Keratinocyte (primary cell): ENCODE results near the gene ARHGEF37. TPM values are rescaled to one million over a fixed set of nuclear protein-coding genes. Genes with fewer than 3 reads are reported as not detected.

Experiments
- DNase-seq: peaks from one replicate; pipeline ENCODE4 v3.0.0-alpha.2; 2011; ENCODE audit warnings: low read depth, missing footprints, low spot score
- FAIRE-seq: peaks from 2 replicates; lab custom pipeline; 2011; peaks lifted over from hg19 to GRCh38; lab: Jason Lieb, UNC
- H2AFZ ChIP-seq: 2 replicates; pipeline ENCODE4 v1.6.0; 2012; ENCODE audit warnings: low read length, control low read depth, inconsistent platforms; ENCODE audit not compliant: control insufficient read depth
- H3K27ac ChIP-seq: 2 replicates; pipeline ENCODE4 v1.5.1; 2011; ENCODE audit warnings: low read length; ENCODE audit not compliant: control insufficient read depth, insufficient read depth
- H3K27me3 ChIP-seq: 3 replicates; pipeline ENCODE4 v1.6.0; 2011; ENCODE audit warnings: low read length; ENCODE audit not compliant: control insufficient read depth, insufficient read depth; ENCODE audit errors: extremely low read depth
- H3K36me3 ChIP-seq, 2 experiments: 2 replicates in 1 of 2; 3 replicates in 1 of 2; pipeline ENCODE4 v1.5.1; 2011; ENCODE audit warnings: low read length in 2 of 2, mild to moderate bottlenecking in 1 of 2; ENCODE audit not compliant: control insufficient read depth in 2 of 2, insufficient read depth in 2 of 2; ENCODE audit errors: extremely low read depth in 1 of 2
- H3K4me1 ChIP-seq: 3 replicates; pipeline ENCODE4 v1.5.1; 2011; ENCODE audit warnings: low read length; ENCODE audit not compliant: control insufficient read depth, insufficient read depth; ENCODE audit errors: extremely low read depth
- H3K4me2 ChIP-seq: 3 replicates; pipeline ENCODE4 v1.6.0; 2011; ENCODE audit warnings: low read depth, low read length; ENCODE audit not compliant: control insufficient read depth, insufficient read depth; ENCODE audit errors: extremely low read depth
- H3K4me3 ChIP-seq, 3 experiments: fragments of 200-600 bp in 1 of 3; sonication (generic) in 1 of 3; 2 replicates in 2 of 3; 3 replicates in 1 of 3; pipeline ENCODE4 v1.5.1; 2011 to 2016; ENCODE audit warnings: low read length in 3 of 3, mild to moderate bottlenecking in 3 of 3, control low read depth in 2 of 3, inconsistent platforms in 1 of 3, low read depth in 1 of 3, mixed read lengths in 1 of 3, mixed run types in 1 of 3, moderate library complexity in 1 of 3; ENCODE audit not compliant: control insufficient read depth in 2 of 3, insufficient read depth in 2 of 3; ENCODE audit errors: extremely low read depth in 1 of 3
- H3K79me2 ChIP-seq: 2 replicates; pipeline ENCODE4 v1.6.0; 2012; ENCODE audit warnings: low read length; ENCODE audit not compliant: control insufficient read depth, insufficient read depth
- H3K9ac ChIP-seq: 3 replicates; pipeline ENCODE4 v1.6.0; 2011; ENCODE audit warnings: low read length; ENCODE audit not compliant: control insufficient read depth, insufficient read depth; ENCODE audit errors: extremely low read depth
- H3K9me1 ChIP-seq: 3 replicates; pipeline ENCODE4 v1.6.0; 2011; ENCODE audit warnings: low read length; ENCODE audit not compliant: control insufficient read depth, insufficient read depth; ENCODE audit errors: extremely low read depth
- H3K9me3 ChIP-seq: 2 replicates; pipeline ENCODE4 v1.5.1; 2012; ENCODE audit warnings: low read depth, low read length; ENCODE audit not compliant: control insufficient read depth
- H4K20me1 ChIP-seq: 3 replicates; pipeline ENCODE4 v1.6.0; 2011; ENCODE audit warnings: low read length; ENCODE audit not compliant: control insufficient read depth, insufficient read depth; ENCODE audit errors: extremely low read depth
- CTCF ChIP-seq, 3 experiments: IDR thresholded peaks in 1 of 3; conservative IDR thresholded peaks in 1 of 3; optimal IDR thresholded peaks in 1 of 3; 2 replicates in 2 of 3; 3 replicates in 1 of 3; pipeline versions ENCODE3 to v1.5.1; 2011; ENCODE audit warnings: low read length in 3 of 3, mild to moderate bottlenecking in 3 of 3, moderate library complexity in 2 of 3, control low read depth in 1 of 3, inconsistent platforms in 1 of 3; ENCODE audit not compliant: insufficient read depth in 2 of 3; ENCODE audit errors: extremely low read depth in 1 of 3
- EZH2 ChIP-seq: IDR thresholded peaks from one replicate; pipeline ENCODE4 v1.6.1; 2012; ENCODE audit warnings: inconsistent platforms, mild to moderate bottlenecking, low read length, moderate library complexity
- dilution Hi-C: fragments of 300-500 bp; cut with MboI; formaldehyde crosslinking; loops from one replicate; pipeline ENCODE4 v1.7.0; 2020; ENCODE audit warnings: low sequenced_read_pairs; ENCODE audit not compliant: extremely low pct_ligation_motif_present
- polyA plus RNA-seq, 5 experiments: library from polyadenylated mRNA; depleted of rRNA in 3 of 5; stranded (reverse) in 3 of 5; stranded (forward) in 1 of 5; unstranded in 1 of 5; fragments of >200 nt; gene quantifications; 1 replicate in 1 of 5; 2 replicates in 3 of 5; 3 replicates in 1 of 5; pipeline versions ENCODE4 v1.2.1 to v1.2.3, GENCODE V29; 2011 to 2012; ENCODE audit warnings: missing spikeins in 2 of 5, low read depth in 1 of 5, low replicate concordance in 1 of 5

ARHGEF37 gene
- polyA plus RNA-seq, 1 donor (not counting 4 experiments of a cell fraction or from before 2014, with no cell fraction given) = 8.7 TPM

GRCh38 chr5:149641000-149641576, 59.8 kb downstream of the ARHGEF37 start:
- dilution Hi-C loops = no loop called here
- Histone ChIP-seq H3K4me1 (peaks cover 4% of the 10 kb centered on the region), H3K4me2 (no peak overlapping the region), H2AFZ (no peak overlapping the region), H3K27ac (no peak overlapping the region), H3K36me3 (no peaks in the 10 kb centered on the region), H3K9me3 (no peaks in the 10 kb centered on the region), H3K79me2 (no peaks in the 10 kb centered on the region), H3K27me3 (no peaks in the 10 kb centered on the region), H4K20me1 (no peaks in the 10 kb centered on the region), H3K4me3 (no peak overlapping the region), H3K9ac (no peak overlapping the region), H3K9me1 (no peaks in the 10 kb centered on the region)
- FAIRE-seq = no peak
- DNase-seq = no peak
- no peak for TF ChIP-seq EZH2
- no peak for TF ChIP-seq CTCF (optimal IDR thresholded peaks at IDR 0.05 in 1 of 3, IDR thresholded peaks at IDR 0.05 in 1 of 3, conservative IDR thresholded peaks at IDR 0.05 in 1 of 3; ENCODE audit: extremely low read depth in 1 of 3, insufficient read depth in 2 of 3, low read length in 3 of 3)

DNA sequence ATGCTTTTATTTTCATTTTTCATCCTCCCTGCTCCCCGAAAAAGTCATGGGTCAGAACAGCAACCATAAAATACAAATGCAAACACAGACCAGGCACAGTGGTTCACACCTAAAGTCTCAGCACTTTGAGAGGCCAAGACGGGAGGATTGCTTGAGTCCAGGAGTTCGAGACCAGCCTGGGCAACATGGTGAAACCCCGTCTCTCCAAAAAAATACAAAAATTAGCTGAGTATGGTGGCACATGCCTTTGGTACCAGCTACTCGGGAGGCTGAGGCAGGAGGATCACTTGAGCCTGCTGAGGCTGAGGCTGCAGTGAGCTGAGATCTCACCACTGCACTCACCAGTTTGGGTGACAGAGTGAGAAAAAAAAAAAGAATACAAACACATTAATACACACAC, 60.3 kb downstream of the ARHGEF37 start:
- H3K27ac ChIP-seq = no peak overlapping the region
- H3K4me2 ChIP-seq = no peak overlapping the region
- no peaks in the 10 kb centered on the region for H3K36me3 ChIP-seq
- no peaks in the 10 kb centered on the region for H3K27me3 ChIP-seq
- H3K4me1 ChIP-seq = peaks cover under 1% of the 10 kb centered on the region
- H3K9ac ChIP-seq = no peak overlapping the region
- H3K4me3 ChIP-seq = no peak overlapping the region
- no peaks in the 10 kb centered on the region for H3K79me2 ChIP-seq
- dilution Hi-C loops = no loop called here
- H3K9me1 ChIP-seq = no peaks in the 10 kb centered on the region
- H3K9me3 ChIP-seq = no peaks in the 10 kb centered on the region
- H2AFZ ChIP-seq = no peak overlapping the region
- H4K20me1 ChIP-seq = no peaks in the 10 kb centered on the region
- DNase-seq (no peak), FAIRE-seq (no peak)
- TF ChIP-seq EZH2 = no peak
- TF ChIP-seq CTCF (optimal IDR thresholded peaks at IDR 0.05 in 1 of 3, IDR thresholded peaks at IDR 0.05 in 1 of 3, conservative IDR thresholded peaks at IDR 0.05 in 1 of 3; ENCODE audit: extremely low read depth in 1 of 3, insufficient read depth in 2 of 3, low read length in 3 of 3) = no peak
